Activated T-cell treated with anti-CD3 and anti-CD28 coated beads for 1 hour (primary cell): ENCODE results near the gene AKAP9.
"Not testable (repeated sequence)": the region's sequence is repeated elsewhere in the genome, so short reads cannot be mapped to it uniquely, and the experiment has no call there.

ENCODE experiments used
- DNase-seq: peaks from one replicate; pipeline ENCODE4 v3.0.0-alpha.2; 2020; ENCODE audit warnings: low read depth

Gene AKAP9

DNA sequence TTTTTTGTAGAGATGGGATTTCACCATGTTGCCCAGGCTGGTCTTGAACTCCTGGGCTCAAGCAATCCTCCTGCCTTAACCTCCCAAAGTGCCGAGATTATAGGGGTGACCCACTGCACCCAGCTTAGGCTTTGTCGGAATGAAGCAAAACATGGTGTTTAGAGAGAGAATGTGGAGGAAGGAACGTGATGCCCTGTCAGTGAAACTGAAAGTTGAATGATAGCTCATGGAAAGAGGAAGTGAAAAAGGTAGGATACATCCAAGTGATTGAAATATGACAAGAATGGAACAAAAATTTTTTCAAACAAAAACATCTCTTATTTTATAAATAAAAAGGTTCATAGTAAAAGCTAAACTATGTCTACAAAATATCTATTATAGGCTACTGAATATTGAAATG, 5.9 kb downstream of the AKAP9 start:
- DNase-seq: no peak

- DNase-seq: no peak
These were observed 7.3 kb downstream of the AKAP9 start for GRCh38 chr7:91947948-91948347.

- no peak for DNase-seq
These were observed 8.8 kb downstream of the AKAP9 start for GRCh38 chr7:91949221-91950009.

DNA sequence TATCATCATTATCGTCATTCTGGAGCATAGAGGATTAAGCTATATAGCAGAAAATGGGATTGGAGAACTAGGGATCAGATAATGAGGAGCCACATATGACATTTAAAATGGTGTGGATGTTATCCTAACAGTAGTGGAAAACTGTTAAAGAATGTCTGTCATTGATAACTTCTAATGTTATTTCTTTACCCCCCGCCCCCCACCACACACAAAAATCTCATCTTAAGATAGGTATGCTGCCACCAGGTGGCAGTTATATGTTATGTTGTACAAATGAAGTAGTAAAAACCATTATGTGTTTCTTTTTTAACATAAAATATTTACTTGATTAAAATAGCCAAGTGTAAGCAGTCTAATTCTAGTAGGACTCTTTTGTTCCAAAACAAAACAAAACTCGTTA, 13.0 kb downstream of the AKAP9 start:
- DNase-seq: no peak

DNA sequence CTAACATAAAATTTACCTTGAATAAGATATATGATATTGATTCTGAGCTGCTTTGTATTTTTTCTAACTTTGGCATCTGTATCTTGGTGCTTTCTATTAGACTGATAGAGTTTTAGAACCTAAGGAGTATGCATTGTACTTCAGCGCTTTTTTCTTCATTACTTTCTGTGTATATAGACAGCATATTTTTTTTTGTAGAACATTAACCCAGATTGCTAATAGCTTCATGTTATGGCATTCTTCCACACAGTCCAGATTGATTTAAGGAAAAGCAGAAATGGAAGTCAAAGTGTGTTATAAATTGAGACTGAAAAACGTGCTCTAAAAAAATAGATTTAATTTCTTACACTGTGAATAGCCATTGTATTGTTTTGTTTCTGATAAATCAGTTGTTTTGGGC, 15.8 kb downstream of the AKAP9 start:
- DNase-seq: not testable (repeated sequence)

- no peak for DNase-seq
These were observed 16.6 kb downstream of the AKAP9 start for GRCh38 chr7:91957232-91957631.

DNA sequence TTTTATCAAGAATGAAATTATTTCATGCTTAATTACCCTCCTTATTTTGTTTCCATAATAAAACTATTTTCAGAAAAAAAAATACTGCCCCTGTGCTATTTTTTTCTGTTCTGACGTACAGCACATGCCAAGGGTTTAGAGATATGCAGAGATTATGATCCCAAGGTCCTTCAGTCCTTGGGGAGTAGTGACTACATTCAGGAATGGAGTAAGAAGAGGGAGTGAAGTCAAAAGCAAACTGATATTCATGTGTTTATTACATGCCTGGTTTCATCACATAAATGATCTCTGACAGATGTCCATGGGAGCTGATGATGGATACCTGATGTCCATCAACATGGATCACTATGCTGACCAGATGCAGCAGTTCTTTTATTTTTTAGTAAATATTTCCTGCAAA, 17.2 kb downstream of the AKAP9 start:
- no peak for DNase-seq

GRCh38 chr7:91959023-91959422, 18.4 kb downstream of the AKAP9 start:
- no peak for DNase-seq

DNA sequence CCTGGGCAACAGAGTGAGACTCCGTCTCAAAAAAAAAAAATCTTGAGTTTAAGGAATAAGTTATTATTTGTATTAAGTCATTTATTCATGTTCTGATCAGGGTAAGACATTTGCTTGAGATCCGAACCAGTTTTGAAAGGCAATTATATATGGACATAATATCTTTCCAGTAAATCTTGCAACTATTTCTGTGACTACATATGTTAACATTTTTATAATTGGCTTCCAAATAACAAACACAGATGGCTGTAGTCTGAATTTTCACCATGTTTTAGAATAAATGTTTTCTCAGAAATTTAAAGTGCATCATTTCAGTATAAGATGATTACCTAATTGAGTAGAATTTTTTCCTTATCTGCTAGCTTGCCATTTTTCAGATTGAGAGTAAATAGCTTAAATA, 21.2 kb downstream of the AKAP9 start:
- DNase-seq: no peak

GRCh38 chr7:91962419-91962818, 21.8 kb downstream of the AKAP9 start:
- no peak for DNase-seq

DNA sequence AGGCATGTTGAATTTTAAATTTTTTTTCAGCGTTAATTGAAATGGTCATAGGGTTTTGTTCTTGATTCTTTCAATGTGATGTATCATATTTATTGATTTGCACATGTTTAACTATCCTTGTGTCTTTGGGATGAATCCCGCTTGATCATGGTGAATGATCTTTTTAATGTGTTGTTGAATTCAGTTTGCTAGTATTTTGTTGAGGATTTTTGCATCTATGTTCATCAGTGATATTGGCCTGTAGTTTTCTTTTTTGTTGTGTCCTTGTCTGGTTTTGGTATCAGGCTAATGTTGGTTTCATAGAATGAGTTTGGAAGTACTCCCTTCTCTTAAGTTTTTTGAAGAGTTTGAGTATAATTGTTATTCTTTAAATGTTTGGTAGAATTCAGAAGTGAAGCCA, 26.9 kb downstream of the AKAP9 start:
- not testable (repeated sequence) for DNase-seq

- no peak for DNase-seq
These were observed 33.0 kb downstream of the AKAP9 start for GRCh38 chr7:91973639-91974038.

DNA sequence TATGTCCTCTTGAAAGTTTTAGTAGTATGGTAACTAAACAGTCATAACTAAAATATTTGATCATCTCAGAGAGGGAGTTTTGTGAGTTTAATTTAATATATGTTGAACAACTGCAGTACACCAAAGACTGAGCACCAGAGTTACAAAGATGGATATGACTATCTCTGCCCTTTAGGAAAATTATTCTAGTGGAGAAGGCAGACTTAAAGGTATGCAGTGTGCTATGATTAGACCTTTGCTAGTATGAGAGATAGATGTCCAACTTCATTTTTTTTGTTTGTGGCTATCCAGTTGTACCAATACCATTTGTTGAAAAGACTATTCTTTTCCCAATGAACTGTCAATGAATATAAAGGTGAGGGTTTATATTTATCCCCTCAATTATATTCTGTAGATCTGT, 33.4 kb downstream of the AKAP9 start:
- no peak for DNase-seq

DNA sequence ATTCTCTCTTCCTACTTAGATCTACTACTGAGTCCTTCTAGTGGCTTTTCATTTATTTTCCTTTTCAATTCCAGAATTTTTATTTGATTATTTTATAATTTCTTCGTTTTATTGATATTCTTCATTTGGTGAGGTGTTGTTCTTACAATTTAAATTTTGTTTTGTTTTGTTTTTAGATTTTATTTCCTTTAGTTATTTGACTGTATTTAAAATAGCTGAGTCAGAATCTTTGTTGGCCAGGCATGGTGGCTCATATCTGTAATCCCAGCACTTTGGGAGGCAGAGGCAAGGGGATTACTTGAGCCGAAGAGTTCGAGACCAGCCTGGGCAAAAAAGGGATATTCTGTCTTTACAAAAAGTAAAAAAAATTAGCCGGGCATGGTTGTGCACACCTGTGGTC, 36.1 kb downstream of the AKAP9 start:
- no peak for DNase-seq

DNA sequence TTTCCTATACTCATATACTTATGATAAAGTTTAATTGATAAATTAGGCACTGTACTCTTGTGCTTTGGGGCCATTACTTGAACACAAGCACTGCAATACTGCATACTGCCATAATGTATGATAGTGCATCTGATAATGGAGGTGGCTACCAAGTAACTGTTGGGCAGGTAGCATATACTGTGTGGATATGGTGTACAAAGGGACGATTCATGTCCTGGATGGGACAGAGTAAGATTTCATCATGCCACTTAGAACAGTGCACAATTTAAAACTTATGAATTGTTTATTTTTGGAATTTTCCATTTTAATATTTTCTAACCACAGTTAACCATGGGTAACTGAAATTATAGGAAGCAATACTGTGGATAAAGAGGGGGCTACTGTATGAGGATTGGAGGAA, 38.9 kb downstream of the AKAP9 start:
- no peak for DNase-seq

DNA sequence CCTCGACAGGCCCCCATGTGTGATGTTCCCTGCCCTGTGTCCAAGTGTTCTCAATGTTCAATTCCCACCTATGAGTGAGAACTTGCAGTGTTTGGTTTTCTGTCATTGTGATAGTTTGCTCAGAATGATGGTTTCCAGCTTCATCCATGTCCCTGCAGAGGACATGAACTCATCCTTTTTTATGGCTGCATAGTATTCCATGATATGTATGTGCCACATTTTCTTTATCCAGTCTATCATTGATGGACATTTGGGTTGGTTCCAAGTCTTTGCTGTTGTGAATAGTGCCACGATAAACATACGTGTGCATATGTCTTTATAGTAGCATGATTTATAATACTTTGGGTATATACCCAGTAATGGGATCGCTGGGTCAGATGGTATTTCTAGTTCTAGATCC, 41.7 kb downstream of the AKAP9 start:
- not testable (repeated sequence) for DNase-seq

GRCh38 chr7:91988213-91988612, 47.6 kb downstream of the AKAP9 start:
- no peak for DNase-seq

GRCh38 chr7:91993976-91994375, 53.3 kb downstream of the AKAP9 start:
- no peak for DNase-seq

DNA sequence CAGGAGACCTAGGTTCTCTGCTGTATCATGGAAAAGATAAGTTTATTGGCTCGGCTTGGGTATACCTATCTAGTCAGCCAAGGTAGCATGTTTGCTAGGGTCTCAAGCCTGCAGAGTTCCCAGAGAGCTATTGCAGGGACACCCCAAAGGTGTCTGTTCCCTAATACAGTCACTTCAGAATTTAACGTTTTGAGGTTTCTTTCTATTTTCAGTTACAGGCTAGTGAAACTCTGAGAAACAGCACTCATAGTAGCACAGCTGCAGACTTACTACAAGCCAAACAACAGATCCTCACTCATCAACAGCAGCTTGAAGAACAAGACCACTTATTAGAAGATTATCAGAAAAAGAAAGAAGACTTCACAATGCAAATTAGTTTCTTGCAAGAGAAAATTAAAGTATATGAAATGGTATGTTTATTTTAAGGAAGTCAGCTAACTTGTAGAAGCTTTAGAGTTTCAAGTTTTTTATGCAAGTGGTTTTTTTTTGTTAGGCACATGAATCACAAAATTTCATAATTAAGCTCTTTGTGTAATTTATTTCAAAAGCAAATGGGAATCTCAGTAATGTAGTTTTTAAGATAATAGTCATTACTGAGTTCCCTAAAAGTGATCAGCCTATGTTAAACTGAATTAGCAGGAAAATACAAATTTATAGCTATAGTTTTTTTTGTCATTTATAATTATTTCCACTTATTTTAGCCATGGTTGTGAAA, 54.9 kb downstream of the AKAP9 start:
- no peak for DNase-seq

- DNase-seq: no peak
These were observed 59.2 kb downstream of the AKAP9 start for GRCh38 chr7:91999631-92000565.

DNA sequence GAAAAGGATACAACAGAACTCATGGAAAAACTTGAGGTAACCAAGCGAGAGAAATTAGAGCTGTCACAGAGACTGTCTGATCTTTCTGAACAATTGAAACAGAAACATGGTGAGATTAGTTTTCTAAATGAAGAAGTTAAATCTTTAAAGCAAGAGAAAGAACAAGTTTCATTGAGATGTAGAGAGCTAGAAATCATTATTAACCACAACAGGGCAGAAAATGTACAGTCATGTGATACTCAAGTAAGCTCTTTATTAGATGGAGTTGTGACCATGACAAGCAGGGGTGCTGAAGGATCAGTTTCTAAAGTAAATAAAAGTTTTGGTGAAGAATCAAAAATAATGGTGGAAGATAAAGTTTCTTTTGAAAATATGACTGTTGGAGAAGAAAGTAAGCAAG, 62.1 kb downstream of the AKAP9 start:
- DNase-seq: no peak

GRCh38 chr7:92006046-92006445, 65.4 kb downstream of the AKAP9 start:
- no peak for DNase-seq

DNA sequence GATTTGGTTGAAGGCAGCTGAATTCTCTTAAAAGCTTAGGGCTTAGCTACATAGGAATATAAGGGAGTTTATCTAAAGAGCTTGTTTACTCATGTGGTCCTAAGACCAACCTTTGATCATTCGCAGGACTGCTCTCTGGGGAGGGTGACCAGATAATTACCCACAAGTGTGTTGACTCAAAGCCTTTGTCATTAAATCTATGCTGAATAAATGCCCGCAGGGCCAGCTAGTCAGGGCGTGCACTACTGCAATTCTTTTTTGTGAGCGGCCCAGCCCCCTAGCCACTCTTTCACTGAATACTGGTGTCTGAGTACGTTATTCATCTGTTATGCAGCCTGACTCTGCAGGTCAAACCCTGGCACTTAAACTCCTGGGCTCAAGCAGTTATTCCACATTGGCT, 69.6 kb downstream of the AKAP9 start:
- no peak for DNase-seq
